ENCODE results near the gene CNNM1.

Gene CNNM1

GRCh38 chr10:99396471-99396870, 67.3 kb downstream of the CNNM1 start:
- TF ChIP-seq GATA2 (IDR thresholded peaks at IDR 0.05; ENCODE audit: low read depth, low read length): no peak
- TF ChIP-seq GATA3 (IDR thresholded peaks at IDR 0.05; ENCODE audit: low read depth, low read length): no peak

- TF ChIP-seq GATA2 (IDR thresholded peaks at IDR 0.05; ENCODE audit: low read depth, low read length): no peak
- no peak for TF ChIP-seq GATA3 (IDR thresholded peaks at IDR 0.05; ENCODE audit: low read depth, low read length)
These were observed 70.5 kb downstream of the CNNM1 start for GRCh38 chr10:99399664-99400063.

GRCh38 chr10:99403674-99404073, 74.5 kb downstream of the CNNM1 start:
- TF ChIP-seq GATA3 (IDR thresholded peaks at IDR 0.05; ENCODE audit: low read depth, low read length) (no peak), GATA2 (IDR thresholded peaks at IDR 0.05; ENCODE audit: low read depth, low read length) (no peak)

DNA sequence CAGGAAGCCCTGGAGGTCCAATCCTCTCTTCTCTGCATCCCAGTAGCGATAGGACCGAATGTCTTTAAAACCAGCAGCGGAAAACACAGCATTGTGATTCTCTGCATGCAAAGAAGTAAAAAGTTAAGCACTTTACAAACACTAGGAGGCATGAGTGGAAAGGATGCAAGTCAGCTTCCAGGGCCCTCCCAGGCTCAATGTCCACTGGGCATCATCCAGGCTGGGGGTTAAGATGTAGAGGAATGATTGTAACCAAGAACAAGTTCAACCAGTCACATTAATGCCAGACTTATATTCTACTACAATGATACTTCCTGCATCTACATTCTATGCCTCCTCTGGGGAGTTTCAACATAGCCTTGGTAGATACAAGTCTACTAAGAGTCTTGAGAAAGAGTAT, 77.0 kb downstream of the CNNM1 start:
- TF ChIP-seq GATA2 (IDR thresholded peaks at IDR 0.05; ENCODE audit: low read depth, low read length): no peak
- no peak for TF ChIP-seq GATA3 (IDR thresholded peaks at IDR 0.05; ENCODE audit: low read depth, low read length)

GRCh38 chr10:99410146-99410545, 81.0 kb downstream of the CNNM1 start:
- TF ChIP-seq GATA2 (IDR thresholded peaks at IDR 0.05; ENCODE audit: low read depth, low read length) (no peak), GATA3 (IDR thresholded peaks at IDR 0.05; ENCODE audit: low read depth, low read length) (no peak)

DNA sequence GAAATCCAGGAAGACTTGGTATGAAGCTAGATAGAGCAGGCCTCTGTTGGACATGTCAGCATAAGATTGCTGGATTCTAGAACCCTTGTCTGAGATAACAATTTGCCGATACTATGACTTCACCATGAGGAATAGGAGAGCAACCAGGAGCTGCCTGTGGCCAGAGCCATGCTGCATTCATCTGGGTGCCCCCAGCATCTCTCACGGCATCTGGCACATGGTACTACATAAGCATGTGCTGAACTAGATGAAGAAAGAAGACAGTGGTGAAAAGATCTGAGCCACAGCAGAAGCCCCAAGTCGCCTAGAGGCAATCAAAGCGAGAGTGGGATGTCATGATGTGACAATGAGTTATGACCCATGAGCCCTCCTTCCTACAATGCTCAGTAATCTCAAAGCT, 81.7 kb downstream of the CNNM1 start:
- TF ChIP-seq GATA3 (IDR thresholded peaks at IDR 0.05; ENCODE audit: low read depth, low read length) (no peak), GATA2 (IDR thresholded peaks at IDR 0.05; ENCODE audit: low read depth, low read length) (no peak)

DNA sequence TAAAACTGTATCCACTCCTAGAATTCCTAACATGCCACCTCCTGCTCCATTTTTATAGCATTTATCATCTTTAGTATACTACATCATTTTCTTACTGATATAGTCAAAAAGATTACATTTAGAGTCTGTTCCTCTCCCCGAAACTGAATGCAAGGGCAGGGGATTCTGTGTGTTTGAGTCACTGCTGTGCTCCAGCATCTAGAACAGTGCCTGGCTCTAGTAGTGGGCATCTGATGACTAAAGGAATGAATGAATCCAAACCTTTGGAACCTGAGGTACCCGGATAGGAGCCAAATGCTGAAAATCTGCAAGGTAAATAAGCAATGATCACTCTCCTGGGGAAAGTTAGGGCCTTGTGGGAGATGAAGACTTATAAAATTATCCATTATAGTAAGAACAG, 82.4 kb downstream of the CNNM1 start:
- no peak for TF ChIP-seq GATA2 (IDR thresholded peaks at IDR 0.05; ENCODE audit: low read depth, low read length)
- TF ChIP-seq GATA3 (IDR thresholded peaks at IDR 0.05; ENCODE audit: low read depth, low read length): no peak

- TF ChIP-seq GATA3 (IDR thresholded peaks at IDR 0.05; ENCODE audit: low read depth, low read length) (no peak), GATA2 (IDR thresholded peaks at IDR 0.05; ENCODE audit: low read depth, low read length) (no peak)
These were observed 82.9 kb downstream of the CNNM1 start for GRCh38 chr10:99412099-99412498.

DNA sequence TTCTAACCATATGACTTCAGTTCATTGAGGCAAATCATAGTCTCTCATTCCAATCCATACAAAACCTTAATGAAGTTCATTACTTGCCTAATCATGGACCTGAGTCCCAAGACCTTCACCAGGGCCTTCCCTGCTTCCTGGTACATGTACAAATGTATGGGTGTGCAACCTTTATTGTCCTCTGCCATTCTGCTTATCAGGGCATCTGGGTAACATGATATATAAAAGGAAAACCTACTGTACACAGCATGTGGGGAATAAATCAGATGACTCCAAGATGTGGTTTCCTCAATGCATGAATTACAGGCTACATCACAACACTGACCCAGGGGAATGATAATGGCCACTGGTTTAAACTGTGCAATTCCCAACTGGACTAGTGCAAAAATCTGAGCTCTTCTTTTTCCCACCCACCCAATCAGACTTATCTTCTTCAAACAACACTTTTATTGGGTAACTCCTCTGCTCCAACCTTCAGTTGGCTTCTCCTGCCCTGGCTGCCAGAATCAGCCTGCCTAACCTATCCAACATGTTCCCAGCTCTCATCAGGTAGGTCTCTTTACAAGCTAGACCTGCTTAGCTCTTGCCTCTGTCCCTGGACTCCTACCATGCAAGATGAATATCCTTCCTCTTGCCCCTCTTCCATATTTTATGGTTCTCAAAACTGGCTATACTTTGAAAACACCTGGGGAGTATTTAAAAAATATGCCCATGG, 89.9 kb downstream of the CNNM1 start:
- TF ChIP-seq GATA3 (IDR thresholded peaks at IDR 0.05; ENCODE audit: low read depth, low read length) (no peak), GATA2 (IDR thresholded peaks at IDR 0.05; ENCODE audit: low read depth, low read length) (no peak)

GRCh38 chr10:99419688-99420087, 90.5 kb downstream of the CNNM1 start:
- TF ChIP-seq GATA3 (IDR thresholded peaks at IDR 0.05; ENCODE audit: low read depth, low read length) (no peak), GATA2 (IDR thresholded peaks at IDR 0.05; ENCODE audit: low read depth, low read length) (no peak)

DNA sequence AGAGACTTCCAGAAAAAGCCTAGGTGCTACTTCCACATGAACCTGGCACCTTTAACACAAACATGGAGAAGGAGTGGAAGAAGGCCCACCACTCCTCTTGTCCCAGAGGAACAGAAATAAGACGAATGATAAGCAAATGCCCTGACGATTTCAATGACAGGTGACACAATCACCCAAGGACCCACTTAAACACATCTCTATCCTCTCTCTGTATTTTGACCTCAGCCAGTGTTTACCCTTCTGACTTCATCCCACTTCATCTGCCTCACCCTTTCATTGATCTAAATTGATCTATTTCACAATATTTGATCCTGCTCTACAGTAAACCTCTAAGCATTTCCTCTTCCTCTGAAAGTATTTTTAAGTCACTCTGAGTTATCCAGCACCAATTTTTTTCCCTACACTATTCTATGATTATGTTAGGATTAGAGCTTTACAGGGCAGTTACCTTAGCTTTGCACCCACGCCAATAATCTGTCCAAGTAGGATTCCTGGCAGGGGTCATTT, 92.1 kb downstream of the CNNM1 start:
- TF ChIP-seq GATA2 (IDR thresholded peaks at IDR 0.05; ENCODE audit: low read depth, low read length) (no peak), GATA3 (IDR thresholded peaks at IDR 0.05; ENCODE audit: low read depth, low read length) (no peak)

- no peak for TF ChIP-seq GATA3 (IDR thresholded peaks at IDR 0.05; ENCODE audit: low read depth, low read length)
- TF ChIP-seq GATA2 (IDR thresholded peaks at IDR 0.05; ENCODE audit: low read depth, low read length): no peak
These were observed 93.5 kb downstream of the CNNM1 start for GRCh38 chr10:99422529-99423096.

DNA sequence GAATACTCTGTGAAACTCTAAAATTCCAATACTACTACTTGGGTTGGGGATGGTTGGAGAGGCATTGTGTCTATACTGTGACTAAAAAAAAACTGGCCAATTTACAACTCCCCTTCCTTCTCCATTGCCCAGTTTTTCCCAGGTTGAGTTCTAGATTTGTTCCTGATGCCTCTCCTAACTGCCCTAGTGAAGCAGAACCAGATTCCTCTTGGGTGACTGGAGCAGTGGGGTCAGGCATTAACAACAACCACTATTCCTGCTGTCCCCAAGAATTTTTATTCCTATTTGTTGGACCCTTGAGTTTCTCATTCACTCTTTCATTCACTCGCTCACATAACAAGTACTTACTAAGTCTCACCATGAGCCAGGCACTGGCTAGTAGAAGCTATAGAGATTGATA, 95.5 kb downstream of the CNNM1 start:
- no peak for TF ChIP-seq GATA2 (IDR thresholded peaks at IDR 0.05; ENCODE audit: low read depth, low read length)
- TF ChIP-seq GATA3 (IDR thresholded peaks at IDR 0.05; ENCODE audit: low read depth, low read length): no peak

- TF ChIP-seq GATA2 (IDR thresholded peaks at IDR 0.05; ENCODE audit: low read depth, low read length) (no peak), GATA3 (IDR thresholded peaks at IDR 0.05; ENCODE audit: low read depth, low read length) (no peak)
These were observed 96.0 kb downstream of the CNNM1 start for GRCh38 chr10:99425204-99425603.

DNA sequence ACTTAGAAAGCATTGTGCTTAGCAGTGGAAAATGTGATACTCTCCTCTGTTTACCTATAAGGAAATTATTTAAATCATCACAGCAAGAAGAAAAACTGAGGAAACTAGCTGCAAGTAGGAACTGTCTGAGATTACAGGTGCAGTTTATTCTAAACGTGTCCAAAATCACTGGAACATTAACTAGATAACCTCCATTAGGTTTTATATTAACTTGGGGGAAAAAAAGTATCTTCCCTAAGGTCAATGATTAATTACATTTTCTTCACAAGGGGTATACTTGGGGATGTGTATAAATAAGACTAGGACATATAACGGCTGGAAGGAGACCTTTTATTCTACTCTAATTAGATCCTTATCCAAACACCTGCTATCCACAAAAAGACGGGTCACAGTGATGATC, 97.5 kb downstream of the CNNM1 start:
- no peak for TF ChIP-seq GATA2 (IDR thresholded peaks at IDR 0.05; ENCODE audit: low read depth, low read length)
- no peak for TF ChIP-seq GATA3 (IDR thresholded peaks at IDR 0.05; ENCODE audit: low read depth, low read length)
